Right forelimb (tissue), 1 donor: ENCODE measurements around the gene LRRD1.
"Not testable (repeated sequence)": the region's sequence is repeated elsewhere in the genome, so short reads cannot be mapped to it uniquely, and the experiment has no call there.

Experiments
- DNase-seq: peaks from one replicate; pipeline ENCODE4 v3.0.0-alpha.2; 2018

Gene LRRD1

GRCh38 chr7:92137557-92137956, 41.4 kb downstream of the LRRD1 start:
- DNase-seq = no peak

GRCh38 chr7:92135052-92135889, 43.7 kb downstream of the LRRD1 start:
- no peak for DNase-seq

GRCh38 chr7:92134271-92135051, 44.5 kb downstream of the LRRD1 start, which contains the start of gene CYP51A1:
Gene CYP51A1, minus strand, starts transcription at chr7:92134477. Its CDS starts 113 bp downstream, at chr7:92134364.
- DNase-seq = peak; percentile 99

- DNase-seq = peak; percentile 86
These were observed 45.1 kb downstream of the LRRD1 start for GRCh38 chr7:92133737-92134270.

GRCh38 chr7:92133133-92133736, 45.7 kb downstream of the LRRD1 start:
- DNase-seq = no peak

- no peak for DNase-seq
These were observed 47.1 kb downstream of the LRRD1 start for GRCh38 chr7:92131764-92132330.

- no peak for DNase-seq
These were observed 47.8 kb downstream of the LRRD1 start for GRCh38 chr7:92131093-92131492.

GRCh38 chr7:92121681-92122080, 57.3 kb downstream of the LRRD1 start:
- no peak for DNase-seq

- no peak for DNase-seq
These were observed 59.7 kb downstream of the LRRD1 start for GRCh38 chr7:92119213-92119759.

- DNase-seq = no peak
These were observed 62.0 kb downstream of the LRRD1 start for GRCh38 chr7:92116949-92117348.

- DNase-seq = no peak
These were observed 63.1 kb downstream of the LRRD1 start for GRCh38 chr7:92115821-92116220.

- no peak for DNase-seq
These were observed 68.1 kb downstream of the LRRD1 start for GRCh38 chr7:92110857-92111256.

- no peak for DNase-seq
These were observed 70.1 kb downstream of the LRRD1 start for GRCh38 chr7:92108821-92109220.

GRCh38 chr7:92102862-92103261, 76.1 kb downstream of the LRRD1 start:
- DNase-seq = not testable (repeated sequence)

- no peak for DNase-seq
These were observed 78.4 kb downstream of the LRRD1 start for GRCh38 chr7:92100534-92100933.

GRCh38 chr7:92095380-92095779, 83.6 kb downstream of the LRRD1 start:
- DNase-seq = no peak
